KBM-7 (cell line): ENCODE data around the gene ABCC4.
A peak's percentile ranks its signal among the peaks of the same experiment; 100 is the strongest.
"Not testable (repeated sequence)": the region's sequence is repeated elsewhere in the genome, so short reads cannot be mapped to it uniquely, and the experiment has no call there.

Experiments
- DNase-seq: peaks from one replicate; pipeline ENCODE4 v3.0.0-alpha.2; 2015
- in situ Hi-C: fragments of 300-500 bp; cut with MboI; formaldehyde crosslinking; loops from 2 replicates; pipeline ENCODE4 v1.14.3; 2020; ENCODE audit warnings: low sequenced_read_pairs, low pct_unique_long_range_greater_than_20kb, mixed read lengths

The ABCC4 gene

GRCh38 chr13:95212983-95213850, 88.0 kb downstream of the ABCC4 start:
- DNase-seq: peak; percentile 50
- in situ Hi-C loops: no loop called here

- in situ Hi-C loops: no loop called here
Observed at GRCh38 chr13:95209109-95209508, 92.1 kb downstream of the ABCC4 start.

GRCh38 chr13:95207769-95208366, 93.4 kb downstream of the ABCC4 start:
- in situ Hi-C loops: no loop called here
- DNase-seq: peak; percentile 64

More at GRCh38 chr13:95209109-95209508, 92.1 kb downstream of the ABCC4 start:
- DNase-seq: no peak

- DNase-seq: no peak
- in situ Hi-C loops: no loop called here
Observed at GRCh38 chr13:95206116-95206515, 95.1 kb downstream of the ABCC4 start.

- DNase-seq: no peak
- in situ Hi-C loops: no loop called here
Observed at GRCh38 chr13:95204231-95204765, 97.0 kb downstream of the ABCC4 start.

- DNase-seq: no peak
- in situ Hi-C loops: no loop called here
Observed at GRCh38 chr13:95201814-95202651, 99.2 kb downstream of the ABCC4 start.

GRCh38 chr13:95200386-95200957, 100.8 kb downstream of the ABCC4 start:
- in situ Hi-C loops, DNase-seq: not testable (repeated sequence)

- in situ Hi-C loops: loop anchor here (25.0 kb wide), 1 partner anchor 187 kb away; no protein-coding TSS in a partner anchor
- no peak for DNase-seq
Observed at GRCh38 chr13:95199896-95200295, 101.4 kb downstream of the ABCC4 start.

GRCh38 chr13:95198606-95199005, 102.6 kb downstream of the ABCC4 start:
- in situ Hi-C loops: loop anchor here (25.0 kb wide), 1 partner anchor 189 kb away; no protein-coding TSS in a partner anchor

GRCh38 chr13:95197548-95197947, 103.7 kb downstream of the ABCC4 start:
- in situ Hi-C loops: loop anchor here (25.0 kb wide), 1 partner anchor 190 kb away; no protein-coding TSS in a partner anchor

More at GRCh38 chr13:95198606-95199005, 102.6 kb downstream of the ABCC4 start:
- not testable (repeated sequence) for DNase-seq

DNA sequence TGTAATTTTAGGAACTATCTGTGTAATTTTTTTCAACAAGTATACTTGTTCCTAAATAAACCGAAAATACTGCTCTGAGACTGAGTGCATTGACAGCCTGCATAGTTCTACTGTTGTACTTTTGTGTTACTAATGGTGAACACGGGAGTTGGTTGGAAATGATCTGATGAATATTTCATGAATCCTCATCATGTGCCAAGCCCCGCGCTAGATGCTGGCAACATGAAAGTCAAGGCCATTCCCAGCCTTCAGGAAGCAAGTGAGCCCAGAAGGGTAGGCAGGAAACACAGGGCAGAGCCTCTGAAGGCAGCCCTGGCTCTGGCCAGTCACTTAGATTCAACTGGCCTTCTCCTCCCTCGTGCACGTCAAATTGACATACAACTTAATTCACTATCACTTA, 106.1 kb downstream of the ABCC4 start:
- in situ Hi-C loops: loop anchor here (25.0 kb wide), 1 partner anchor 192 kb away; no protein-coding TSS in a partner anchor
- DNase-seq: no peak

More at GRCh38 chr13:95197548-95197947, 103.7 kb downstream of the ABCC4 start:
- DNase-seq: no peak

- no peak for DNase-seq
- in situ Hi-C loops: loop anchor here (25.0 kb wide), 1 partner anchor 194 kb away; no protein-coding TSS in a partner anchor
Observed at GRCh38 chr13:95193509-95194230, 107.6 kb downstream of the ABCC4 start.

- in situ Hi-C loops: loop anchor here (25.0 kb wide), 1 partner anchor 194 kb away; no protein-coding TSS in a partner anchor
- DNase-seq: no peak
Observed at GRCh38 chr13:95192998-95193397, 108.3 kb downstream of the ABCC4 start.

- in situ Hi-C loops: loop anchor here (25.0 kb wide), 1 partner anchor 195 kb away; no protein-coding TSS in a partner anchor
Observed at GRCh38 chr13:95192564-95192945, 108.7 kb downstream of the ABCC4 start.

GRCh38 chr13:95191821-95192563, 109.3 kb downstream of the ABCC4 start:
- peak; percentile 88 for DNase-seq
- in situ Hi-C loops: loop anchor here (25.0 kb wide), 1 partner anchor 195 kb away; no protein-coding TSS in a partner anchor

More at GRCh38 chr13:95192564-95192945, 108.7 kb downstream of the ABCC4 start:
- not testable (repeated sequence) for DNase-seq

DNA sequence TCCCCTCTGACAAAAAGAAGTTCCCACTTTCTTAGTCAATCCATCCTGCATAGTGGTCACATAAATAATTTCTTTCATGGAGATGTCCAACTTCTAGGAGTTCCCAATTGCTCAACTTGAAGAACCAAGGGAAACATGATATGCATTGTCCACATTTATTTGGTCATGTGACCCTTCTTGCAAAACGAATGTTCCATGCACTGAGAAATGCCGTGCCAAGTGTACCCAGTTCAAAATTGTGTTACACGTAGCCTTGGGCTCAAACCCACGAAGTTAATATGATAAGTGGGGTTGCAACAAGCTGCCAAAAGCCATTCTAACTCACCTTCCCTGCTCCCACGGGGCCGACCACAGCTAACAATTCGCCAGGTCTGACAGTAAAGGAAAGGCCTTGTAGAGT, 113.1 kb downstream of the ABCC4 start:
- in situ Hi-C loops: loop anchor here (25.0 kb wide), 1 partner anchor 199 kb away; no protein-coding TSS in a partner anchor

DNA sequence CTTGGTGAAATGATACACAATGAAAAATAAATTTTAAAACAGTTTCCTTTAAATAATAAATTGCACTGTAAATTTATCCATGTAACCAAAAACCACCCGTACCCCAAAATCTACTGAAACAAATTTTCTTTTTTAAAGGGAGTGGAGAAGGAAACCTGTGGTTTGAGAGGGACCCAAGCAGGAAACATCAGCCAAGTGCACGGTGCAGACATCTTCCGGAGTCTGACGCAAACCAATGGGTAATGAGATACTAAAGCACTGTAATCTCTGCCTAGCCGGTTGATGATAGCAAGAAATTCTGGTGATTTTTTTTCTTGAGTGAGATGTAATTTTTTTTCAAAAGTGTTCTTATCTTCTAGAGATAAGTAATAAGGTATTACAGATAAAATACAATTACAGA, 115.4 kb downstream of the ABCC4 start:
- DNase-seq: peak; percentile 66
- in situ Hi-C loops: loop anchor here (25.0 kb wide), 1 partner anchor 201 kb away; no protein-coding TSS in a partner anchor

More for the DNA sequence above, 113.1 kb downstream of the ABCC4 start:
- DNase-seq: no peak
